WERI-Rb-1 (cell line): ENCODE results near the gene GPR158.

Experiments
- DNase-seq: peaks from one replicate; pipeline ENCODE4 v3.0.0-alpha.2; 2020
- H3K27ac ChIP-seq: fragments of 250-450 bp; sonication (Bioruptor Pico); 2 replicates; pipeline ENCODE4 v1.5.1; 2020; ENCODE audit warnings: mild to moderate bottlenecking, moderate library complexity
- H3K27me3 ChIP-seq: fragments of 250-450 bp; sonication (Bioruptor Pico); 2 replicates; pipeline ENCODE4 v1.5.1; 2021; ENCODE audit warnings: mild to moderate bottlenecking, low read depth, moderate library complexity; ENCODE audit not compliant: insufficient read depth, severe bottlenecking
- H3K36me3 ChIP-seq: fragments of 250-450 bp; sonication (Bioruptor Pico); 2 replicates; pipeline ENCODE4 v1.5.1; 2020; ENCODE audit warnings: mild to moderate bottlenecking, moderate library complexity
- H3K4me3 ChIP-seq: 2 replicates; pipeline ENCODE4 v1.5.1; 2011; ENCODE audit warnings: low read depth, mild to moderate bottlenecking, control low read depth, low read length
- H3K9me3 ChIP-seq: fragments of 250-450 bp; sonication (Bioruptor Pico); 2 replicates; pipeline ENCODE4 v1.5.1; 2021; ENCODE audit warnings: mild to moderate bottlenecking, moderate library complexity; ENCODE audit not compliant: severe bottlenecking
- TF ChIP-seq, protein P1 (sequence below): IDR thresholded peaks from 2 replicates; pipeline ENCODE4 v1.5.1; 2011; ENCODE audit warnings: low read depth, mild to moderate bottlenecking, control low read depth, inconsistent platforms, low read length

The GPR158 gene

DNA sequence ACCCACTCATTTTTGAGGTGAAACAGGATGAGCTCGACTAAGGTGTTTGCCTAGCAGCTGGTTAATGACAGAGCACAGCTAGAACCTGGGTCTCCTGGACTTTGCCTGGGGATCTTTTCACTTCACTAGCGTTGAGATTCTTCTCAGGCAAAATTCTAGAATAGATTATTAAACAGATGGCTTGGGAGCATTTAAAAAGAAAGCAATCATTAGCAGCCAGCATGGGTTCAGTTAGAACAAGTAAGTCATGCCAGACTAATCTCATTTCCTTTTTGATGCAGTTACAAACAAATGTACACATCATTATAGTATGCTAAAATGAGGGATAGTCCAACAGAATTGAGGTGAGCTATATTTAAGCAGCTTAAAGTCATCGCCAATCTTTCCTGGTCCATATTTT is 467.9 kb downstream of the GPR158 start:
- Histone ChIP-seq H3K9me3 (no peaks in the 10 kb centered on the region), H3K4me3 (no peak overlapping the region), H3K36me3 (no peaks in the 10 kb centered on the region), H3K27ac (no peak overlapping the region), H3K27me3 (no peaks in the 10 kb centered on the region)
- DNase-seq = no peak
- TF ChIP-seq, protein P1, sequence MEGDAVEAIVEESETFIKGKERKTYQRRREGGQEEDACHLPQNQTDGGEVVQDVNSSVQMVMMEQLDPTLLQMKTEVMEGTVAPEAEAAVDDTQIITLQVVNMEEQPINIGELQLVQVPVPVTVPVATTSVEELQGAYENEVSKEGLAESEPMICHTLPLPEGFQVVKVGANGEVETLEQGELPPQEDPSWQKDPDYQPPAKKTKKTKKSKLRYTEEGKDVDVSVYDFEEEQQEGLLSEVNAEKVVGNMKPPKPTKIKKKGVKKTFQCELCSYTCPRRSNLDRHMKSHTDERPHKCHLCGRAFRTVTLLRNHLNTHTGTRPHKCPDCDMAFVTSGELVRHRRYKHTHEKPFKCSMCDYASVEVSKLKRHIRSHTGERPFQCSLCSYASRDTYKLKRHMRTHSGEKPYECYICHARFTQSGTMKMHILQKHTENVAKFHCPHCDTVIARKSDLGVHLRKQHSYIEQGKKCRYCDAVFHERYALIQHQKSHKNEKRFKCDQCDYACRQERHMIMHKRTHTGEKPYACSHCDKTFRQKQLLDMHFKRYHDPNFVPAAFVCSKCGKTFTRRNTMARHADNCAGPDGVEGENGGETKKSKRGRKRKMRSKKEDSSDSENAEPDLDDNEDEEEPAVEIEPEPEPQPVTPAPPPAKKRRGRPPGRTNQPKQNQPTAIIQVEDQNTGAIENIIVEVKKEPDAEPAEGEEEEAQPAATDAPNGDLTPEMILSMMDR = no peak

DNA sequence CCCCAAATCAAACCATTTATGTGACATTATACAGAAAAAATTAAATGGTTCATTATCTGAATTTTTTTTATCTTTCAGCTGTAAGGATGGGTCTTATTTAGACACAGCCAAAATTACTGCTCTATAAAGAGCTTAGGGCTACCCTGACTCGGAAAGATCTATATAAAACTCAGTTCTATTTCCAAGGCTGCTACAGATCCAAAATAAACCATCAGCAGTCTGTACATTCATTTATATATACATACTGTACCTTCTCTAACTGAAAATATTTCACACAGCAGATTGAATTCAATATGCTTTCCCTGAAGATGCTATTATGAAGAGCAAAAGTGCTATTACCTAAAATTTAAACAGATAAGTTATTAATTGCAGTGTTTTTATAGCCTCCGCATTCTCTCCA is 471.6 kb downstream of the GPR158 start:
- Histone ChIP-seq H3K27ac (no peak overlapping the region), H3K27me3 (no peaks in the 10 kb centered on the region), H3K9me3 (no peaks in the 10 kb centered on the region), H3K36me3 (no peaks in the 10 kb centered on the region), H3K4me3 (no peak overlapping the region)
- no peak for DNase-seq
- TF ChIP-seq, protein P1 = no peak

DNA sequence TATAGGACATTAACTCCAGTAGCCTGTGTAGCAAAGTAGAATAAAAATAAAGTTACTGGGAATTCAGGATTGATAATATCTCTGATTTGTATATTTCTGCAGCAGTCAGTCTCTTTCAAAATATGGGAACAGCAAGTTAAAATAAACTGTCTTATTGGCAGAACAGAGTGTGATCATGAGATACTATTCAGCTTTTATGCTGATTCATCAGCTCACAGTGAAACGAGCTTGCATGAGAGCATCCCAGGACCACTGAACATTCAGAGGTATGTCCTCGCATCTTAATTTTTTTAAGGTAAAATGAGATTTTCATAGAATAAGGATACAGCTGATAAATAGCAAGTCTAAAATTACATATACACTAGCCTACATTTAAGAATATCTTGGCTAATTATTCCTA is 476.7 kb downstream of the GPR158 start:
- H3K9me3 ChIP-seq = no peaks in the 10 kb centered on the region
- no peak for DNase-seq
- H3K27me3 ChIP-seq = no peaks in the 10 kb centered on the region
- no peaks in the 10 kb centered on the region for H3K36me3 ChIP-seq
- H3K27ac ChIP-seq = no peak overlapping the region
- H3K4me3 ChIP-seq = no peak overlapping the region
- TF ChIP-seq, protein P1 = no peak
